Glomerular visceral epithelial cell (primary cell): Measurements from ENCODE around the gene ABHD17B.
A peak's percentile ranks its signal among the peaks of the same experiment; 100 is the strongest.
"Not testable (repeated sequence)": the region's sequence is repeated elsewhere in the genome, so short reads cannot be mapped to it uniquely, and the experiment has no call there.

ENCODE experiments used
- DNase-seq: peaks from one replicate; pipeline ENCODE4 v3.0.0-alpha.2; 2016; ENCODE audit errors: extremely low spot score

ABHD17B gene

DNA sequence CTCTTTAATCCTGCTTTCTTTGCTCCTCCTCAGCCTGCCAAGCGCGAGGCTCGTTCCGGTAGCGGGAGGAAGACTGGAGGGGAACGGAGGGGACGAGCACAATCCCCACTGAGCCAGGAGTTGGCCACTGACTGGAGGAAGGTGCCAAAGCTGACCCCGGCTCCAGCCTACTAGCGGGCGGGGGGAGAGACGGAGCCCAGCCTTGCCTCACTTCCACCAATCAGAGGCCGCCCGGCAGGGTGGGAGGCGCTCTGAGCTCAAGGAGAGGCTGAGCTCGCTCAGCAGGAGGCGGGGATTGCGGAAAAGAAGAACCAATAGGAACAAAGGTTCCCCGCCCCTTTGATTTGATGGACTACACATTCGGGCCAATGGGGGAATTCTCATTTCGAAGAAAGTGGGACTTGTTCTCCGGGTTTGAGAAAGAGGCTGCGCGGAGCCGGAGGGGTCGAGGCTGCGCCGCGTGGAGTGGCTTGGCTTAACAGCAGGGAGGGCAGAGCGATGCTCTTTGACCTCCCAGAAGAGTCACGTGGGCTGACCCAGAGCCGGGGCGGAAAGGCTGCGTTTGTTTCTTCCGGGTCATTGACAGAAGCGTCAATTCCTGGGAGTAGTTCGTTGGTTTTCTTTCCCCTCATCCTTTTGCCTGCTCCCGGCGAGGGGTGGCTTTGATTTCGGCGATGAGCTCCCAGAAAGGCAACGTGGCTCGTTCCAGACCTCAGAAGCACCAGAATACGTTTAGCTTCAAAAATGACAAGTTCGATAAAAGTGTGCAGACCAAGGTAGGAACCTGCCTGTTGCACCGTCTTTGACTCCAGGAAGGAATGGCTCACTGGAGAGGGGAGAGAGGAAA, at the start of gene ABHD17B, which contains the start of gene C9orf85:
TSS of gene ABHD17B (minus strand) at position 133 of the 847 bp plus-strand sequence. CDS start 36,113 bp downstream, outside the sequence.
TSS of gene C9orf85 (plus strand) at position 579 of the 847 bp plus-strand sequence. CDS start at position 675, 96 bp downstream.
- DNase-seq, result peak; percentile 100

DNA sequence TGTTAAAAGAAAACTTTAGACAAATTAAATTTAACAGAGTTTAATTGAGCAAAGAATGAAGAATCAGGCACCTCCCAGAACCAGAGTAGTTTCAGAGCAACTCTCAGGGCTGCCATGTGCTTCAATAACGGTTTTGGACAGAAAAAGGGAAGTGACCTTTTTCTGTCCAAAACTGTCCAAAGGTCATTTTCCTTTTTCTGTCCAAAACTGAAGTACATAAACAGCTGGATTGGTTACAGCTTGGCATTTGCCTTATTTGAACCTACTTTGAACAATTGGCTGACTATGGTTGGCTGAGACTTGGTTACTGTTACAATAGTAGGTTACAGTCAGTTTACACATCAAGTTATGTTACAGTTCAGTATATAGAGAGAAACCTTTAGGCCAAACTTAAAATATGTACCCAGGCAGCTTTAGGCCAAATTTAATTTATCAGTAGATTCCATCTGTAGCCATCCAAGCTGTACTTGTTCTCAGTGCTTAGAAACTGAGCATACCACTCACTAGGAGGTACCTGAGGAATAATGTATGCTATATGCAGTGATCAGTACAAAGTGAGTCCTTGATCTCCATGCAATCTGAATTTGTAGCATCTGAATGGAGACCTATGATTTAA, 44.4 kb upstream of the ABHD17B start:
- no peak for DNase-seq

DNA sequence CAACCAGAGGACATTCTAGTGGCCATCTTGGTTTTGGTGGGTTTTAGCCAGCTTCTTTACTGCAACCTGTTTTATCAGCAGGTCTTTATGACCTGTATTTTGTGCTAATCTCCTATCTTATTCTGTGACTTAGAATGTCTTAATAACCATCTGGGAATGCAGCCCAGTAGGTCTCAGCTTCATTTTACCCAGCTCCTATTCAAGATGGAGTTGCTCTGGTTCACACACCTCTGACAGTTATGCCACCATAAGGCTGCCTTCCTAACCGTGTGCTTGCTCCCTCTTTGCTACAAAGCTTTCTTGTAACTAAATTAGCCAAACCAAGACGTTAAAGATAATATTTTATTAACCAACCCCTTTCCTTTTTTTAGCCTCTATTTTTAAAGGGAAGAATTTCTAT, 43.7 kb upstream of the ABHD17B start:
- DNase-seq, result not testable (repeated sequence)

DNA sequence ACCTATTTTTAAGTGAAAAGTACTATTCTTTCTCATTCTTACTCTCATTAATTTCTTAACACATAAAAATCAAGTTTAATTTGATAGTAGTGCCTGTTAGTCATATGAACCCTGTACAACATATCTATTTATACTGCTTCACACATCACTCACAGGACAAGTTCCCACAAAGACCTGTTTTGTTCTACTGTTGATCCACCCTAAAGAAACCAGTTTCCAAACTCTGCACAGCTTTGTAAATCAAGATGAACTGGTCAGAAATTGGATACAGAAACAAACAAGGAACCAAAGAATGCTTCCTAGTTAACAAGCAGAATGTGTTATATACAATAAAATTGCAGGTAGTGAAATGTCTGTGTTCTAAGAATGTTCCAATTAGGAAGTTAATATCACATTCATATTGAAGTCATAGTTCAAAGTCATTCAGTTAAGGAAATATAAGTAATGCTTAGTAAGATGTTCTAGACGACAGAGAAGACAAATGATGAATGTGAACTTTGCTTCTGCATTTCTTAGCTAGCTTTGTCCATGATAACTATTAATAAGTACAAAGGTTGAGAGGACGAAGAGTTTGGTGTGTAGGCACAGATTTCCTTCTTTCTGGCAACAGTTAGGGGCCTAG, 33.9 kb upstream of the ABHD17B start:
- DNase-seq, result no peak

DNA sequence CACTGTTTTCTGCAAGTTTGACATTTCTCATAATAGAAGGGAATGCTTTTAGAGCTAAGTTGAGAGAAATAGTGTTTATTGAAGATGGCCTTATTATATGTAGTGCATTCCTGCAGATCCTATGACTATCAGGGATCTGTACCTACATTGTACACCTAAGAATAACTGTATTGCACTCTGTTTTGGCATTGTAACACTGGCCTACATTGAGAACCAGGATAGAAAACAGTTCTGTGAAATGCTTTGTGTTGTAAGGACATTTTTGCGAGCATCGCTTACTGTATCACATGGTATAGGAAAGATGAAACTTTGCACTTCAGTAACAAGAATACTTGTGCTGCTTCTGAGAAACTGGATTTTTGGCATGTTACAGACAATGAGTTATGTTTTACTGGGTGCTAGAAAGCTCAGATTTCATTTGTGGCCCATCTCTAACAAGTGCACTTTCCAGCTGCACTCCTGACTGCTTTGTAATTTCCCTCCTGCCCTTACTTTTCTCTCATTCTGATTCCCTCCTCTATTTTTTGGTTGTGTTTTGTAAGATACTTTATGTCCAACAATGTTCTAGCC, 31.1 kb upstream of the ABHD17B start:
- no peak for DNase-seq

DNA sequence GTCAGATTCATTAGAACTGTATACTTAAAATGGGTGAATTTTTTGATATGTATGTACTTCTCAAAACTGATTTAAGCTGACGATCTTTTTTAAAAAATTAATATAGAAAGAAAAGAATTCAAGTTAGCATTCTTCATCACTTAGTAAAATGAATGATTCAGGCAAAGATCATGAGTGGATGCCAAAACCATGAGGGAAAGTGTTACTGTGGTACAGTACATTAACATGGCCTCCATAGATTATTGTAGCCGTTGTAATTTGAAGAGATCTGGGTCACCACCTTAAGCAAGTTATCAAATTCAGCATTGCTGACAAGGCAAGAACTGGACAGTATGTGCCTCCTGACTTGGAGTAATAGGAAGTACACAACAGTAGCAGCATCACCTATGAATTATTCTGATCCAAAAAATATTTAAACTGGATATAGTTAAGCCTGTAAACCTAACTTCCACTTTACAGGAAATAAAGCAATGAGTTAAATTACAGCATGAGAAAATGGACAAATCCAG, 30.1 kb upstream of the ABHD17B start:
- DNase-seq, result no peak

DNA sequence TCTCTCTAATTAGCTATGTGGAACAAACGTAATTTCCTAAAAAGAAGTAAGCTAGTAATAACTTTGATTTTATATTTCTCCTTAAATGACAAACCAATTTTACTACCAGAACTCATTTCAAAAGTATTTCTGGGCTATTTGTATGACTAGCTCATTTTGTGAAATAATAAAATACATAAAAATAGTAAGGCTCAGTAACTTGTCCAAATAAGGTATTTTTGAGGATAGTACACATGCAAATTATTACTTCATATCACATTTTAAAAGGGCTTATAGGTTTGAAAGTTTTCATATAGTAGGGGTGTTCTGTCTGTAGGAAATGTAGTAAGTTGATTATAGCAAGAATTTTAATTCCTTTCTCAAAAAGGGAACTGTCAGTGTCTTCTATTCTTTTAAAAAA, 26.9 kb upstream of the ABHD17B start:
- DNase-seq, result no peak

DNA sequence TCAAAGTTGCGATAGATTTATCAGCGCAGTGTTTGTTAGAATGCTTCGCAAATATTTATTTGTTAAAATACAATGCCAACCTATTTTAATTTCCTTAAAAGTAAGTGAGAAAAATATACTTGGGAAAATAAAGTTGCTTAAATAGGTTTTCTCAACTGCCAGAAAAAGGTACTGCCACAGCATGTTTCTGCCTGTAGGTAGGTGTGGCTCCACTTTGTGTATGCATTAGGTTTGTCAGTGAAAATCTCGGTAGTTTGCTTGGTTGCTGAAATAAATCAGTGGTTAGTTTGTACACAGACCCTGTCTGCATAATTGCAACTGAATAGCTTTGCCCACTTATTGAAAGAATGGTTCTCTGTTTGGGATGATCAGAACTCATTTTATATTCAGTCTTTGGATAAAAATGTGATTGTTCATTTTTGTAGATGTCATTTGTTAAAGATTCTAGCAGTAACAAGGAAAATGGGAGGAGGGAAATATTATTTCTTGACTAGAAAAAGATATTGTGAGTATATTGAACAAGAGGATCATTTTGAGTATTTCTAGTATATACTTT, 26.2 kb upstream of the ABHD17B start:
- DNase-seq, result no peak

DNA sequence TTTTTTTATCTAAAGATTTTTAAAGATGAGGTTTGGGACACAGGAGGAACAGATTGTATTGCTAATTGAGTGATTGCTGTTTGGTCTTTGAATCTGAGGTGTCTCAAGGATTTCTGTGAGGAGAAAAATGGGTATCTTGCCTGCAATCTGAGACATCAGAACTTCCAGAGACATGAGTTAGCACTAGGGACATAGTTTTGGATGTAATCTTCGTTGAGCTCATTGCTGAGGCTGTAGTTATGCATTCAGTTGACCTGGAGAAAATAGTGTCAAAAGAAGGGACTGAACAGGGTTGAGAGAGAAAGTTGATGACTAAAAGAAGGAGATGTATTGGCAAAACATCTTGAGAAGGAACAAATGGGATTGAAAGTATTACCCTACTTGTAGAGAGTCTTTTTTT, 25.1 kb upstream of the ABHD17B start:
- no peak for DNase-seq

DNA sequence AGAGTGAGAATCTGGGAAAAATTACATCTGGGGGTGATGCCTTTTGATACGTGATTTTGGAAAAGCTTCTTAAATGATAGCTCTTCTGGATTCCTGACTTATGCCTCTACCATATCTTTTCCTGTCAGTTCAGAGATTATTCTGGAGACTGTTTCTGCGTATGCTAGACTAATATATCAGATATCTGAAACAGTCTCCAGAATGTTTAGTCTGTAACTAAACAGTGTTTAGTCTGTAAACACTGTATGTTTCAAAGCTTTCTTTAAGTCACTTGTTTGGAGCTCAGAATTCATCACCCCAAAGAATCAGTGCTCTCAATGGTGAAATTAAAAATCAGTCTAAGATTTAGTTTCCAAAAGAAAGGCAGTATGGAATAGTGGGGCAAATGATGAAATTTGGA, 20.2 kb upstream of the ABHD17B start:
- DNase-seq, result no peak

DNA sequence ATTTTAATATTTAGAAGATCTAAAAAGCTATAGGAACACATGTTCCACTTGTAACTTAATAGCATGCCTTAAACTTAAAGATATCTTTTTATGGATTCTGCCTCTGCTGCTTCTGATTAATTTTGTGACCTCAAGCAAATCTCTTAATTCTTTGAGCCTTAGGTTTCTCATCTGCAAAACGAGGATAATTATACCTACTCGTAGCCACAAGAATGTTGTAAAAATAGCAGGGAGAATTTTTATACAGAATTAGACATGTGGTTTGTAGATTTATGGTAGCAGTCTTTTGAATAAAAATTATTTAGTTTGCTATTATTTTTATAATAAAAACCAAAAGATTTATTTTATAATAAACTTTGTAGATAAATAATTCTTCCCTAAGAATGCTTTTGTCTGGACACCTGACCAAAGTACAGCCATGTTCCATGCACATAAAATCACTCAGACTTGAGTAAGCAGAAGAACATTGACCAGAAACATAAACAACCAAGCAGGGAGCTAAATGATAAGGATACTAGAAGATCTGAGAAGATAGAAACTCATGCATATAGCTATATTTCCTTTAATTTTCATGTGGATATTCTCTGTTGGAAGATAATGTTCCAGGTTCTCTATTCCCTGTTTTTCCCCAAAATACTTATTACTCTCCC, 18.9 kb upstream of the ABHD17B start:
- DNase-seq, result peak; percentile 4

DNA sequence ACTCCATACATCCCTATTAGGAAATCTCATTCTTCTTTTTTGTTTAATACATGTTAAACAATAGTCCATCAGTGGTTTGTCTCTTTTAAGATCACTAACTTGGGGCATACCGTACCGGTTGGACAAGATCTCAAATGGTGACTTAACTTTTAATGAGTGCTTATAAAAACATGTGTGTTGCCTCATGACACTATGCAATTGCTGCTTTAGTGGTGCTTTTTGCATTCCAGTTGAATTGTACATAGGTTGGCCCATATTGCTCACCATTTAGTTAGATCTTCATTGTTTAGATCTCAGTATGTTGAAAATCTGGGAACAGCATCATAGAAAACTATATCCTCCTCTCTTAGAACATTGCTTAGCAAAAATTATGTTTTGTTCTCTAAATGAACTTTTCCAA, 18.2 kb upstream of the ABHD17B start:
- DNase-seq, result no peak

DNA sequence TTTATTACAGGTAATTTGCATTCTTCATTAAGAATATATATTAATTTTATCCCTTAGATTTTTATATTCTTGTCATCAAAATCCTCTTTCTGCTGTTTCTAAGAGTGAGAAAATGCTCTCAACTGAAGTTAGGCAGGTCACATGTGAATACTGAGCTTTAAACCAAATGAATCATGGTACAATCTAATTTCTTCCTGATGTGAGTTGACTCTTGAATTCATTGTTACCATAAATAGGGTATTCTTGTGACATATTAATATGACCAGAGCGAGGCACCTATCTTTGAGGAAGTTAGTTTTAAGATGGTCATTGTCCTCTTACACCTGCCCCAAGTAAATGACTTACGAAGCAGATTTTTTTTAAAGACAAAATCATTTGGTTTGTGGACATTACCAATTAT, 17.8 kb upstream of the ABHD17B start:
- DNase-seq, result no peak

DNA sequence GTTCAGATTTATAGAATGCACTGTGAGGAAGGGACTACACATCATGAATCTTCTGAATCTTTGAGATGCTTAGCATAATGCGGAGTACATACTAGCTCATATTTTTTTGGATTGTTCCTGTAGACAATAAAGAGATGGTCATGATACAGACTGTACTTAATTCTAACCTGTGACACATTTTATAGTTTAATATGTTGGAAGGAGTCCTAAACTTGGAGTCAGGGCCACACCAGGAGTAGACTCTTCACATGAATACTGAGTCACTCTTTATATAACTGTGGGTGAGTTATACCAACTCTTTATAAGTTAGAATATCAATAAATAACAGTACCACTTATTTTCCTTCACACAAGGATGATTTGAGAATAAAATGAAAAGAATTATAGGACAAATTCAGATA, 17.4 kb upstream of the ABHD17B start:
- DNase-seq, result no peak

DNA sequence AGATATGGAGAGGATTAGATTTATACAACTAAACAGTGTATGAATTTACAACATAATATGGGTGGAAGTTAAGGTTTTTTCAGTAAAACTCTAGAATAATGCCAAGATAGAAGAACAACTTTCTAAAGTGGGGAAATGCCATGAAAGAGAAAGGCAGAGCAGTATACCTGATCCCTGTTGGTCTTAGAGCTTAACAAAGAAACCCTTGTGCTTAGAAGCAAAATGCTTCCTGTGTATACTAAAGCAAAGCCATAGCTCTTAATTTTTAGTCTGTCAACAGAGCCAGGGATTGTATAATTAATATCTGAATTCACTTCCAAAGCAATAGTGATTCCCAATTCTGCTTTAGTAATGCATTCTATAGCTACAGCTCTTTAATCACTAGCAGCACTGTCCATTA, 14.8 kb upstream of the ABHD17B start:
- DNase-seq, result no peak

DNA sequence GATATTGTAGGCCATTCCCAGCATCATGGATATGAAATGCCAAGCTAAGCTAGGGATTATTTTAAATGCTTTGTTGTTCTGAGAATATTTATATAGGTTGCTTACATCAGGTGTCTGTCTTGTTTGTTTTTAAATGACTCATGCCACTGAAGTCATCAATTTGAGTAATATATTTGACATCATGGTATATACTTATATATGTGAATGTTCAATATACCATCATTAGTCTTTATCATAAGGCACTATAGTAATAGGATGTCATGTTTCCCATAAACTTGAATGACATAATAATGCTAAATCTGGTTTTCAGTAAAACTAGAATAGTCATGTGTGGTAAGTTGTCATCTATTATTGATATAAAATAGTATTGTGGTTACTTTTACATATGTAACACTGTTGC, 13.6 kb upstream of the ABHD17B start:
- no peak for DNase-seq

DNA sequence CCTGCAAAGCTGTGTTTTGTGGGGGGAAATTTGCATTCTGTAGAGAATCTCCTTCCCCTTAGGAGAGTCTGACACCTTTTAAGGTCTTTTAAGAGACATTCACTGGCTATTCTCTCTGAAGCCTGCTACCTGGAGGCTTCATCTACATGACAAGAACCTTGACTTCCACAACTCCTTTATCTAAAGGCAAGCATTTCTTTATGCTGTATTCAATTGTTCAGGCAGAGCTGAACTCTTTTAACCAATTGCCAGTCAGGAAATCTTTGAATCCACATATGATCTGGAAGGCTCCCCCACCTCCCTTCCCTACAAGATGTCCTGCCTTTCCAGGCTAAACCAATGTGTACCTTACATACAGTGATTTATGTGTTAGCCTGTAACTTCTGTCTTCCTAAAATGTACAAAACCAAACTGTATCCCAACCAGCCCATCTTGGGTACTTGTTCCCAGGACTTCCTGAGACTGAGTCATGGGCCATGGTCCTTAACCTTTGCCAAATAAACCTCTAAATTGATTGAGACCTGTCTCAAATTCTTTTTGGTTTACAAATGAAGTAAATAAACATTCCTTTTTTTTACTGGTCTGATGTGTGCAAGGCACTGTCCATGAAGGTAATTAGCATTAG, 10.3 kb upstream of the ABHD17B start:
- no peak for DNase-seq

DNA sequence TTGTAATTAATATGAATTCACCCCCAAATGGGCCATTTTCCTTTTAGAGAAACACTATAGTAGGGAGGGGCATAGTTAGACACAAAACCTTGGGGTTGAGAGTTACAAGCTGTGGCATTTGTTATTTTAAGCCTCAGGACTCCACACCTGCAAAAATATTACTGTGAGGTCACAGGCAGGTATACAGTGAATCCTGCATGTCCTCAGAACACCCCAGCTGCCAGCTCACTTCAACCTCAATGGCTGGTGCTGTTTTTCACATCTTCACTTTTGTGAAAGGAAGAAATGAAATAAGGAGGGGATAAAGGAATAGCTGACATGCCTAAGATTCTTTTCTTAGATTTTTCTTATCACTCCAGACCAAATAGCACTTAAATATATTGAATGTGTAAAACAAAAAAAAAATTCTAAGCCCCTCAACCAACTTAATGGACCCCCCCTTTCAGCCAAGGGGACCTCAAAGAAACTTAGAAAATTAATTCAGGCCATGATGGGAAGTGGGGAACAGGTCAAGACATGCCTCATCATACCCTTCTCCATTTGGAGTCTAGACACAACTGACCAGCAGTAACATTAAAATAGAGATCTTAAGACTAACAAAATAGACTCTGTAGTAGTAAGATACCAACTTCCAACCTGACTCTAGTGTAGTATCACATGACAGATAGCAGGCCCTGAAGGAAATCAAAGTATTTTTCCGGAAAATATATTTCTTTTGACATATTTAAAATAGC, 9.6 kb upstream of the ABHD17B start:
- DNase-seq, result no peak

DNA sequence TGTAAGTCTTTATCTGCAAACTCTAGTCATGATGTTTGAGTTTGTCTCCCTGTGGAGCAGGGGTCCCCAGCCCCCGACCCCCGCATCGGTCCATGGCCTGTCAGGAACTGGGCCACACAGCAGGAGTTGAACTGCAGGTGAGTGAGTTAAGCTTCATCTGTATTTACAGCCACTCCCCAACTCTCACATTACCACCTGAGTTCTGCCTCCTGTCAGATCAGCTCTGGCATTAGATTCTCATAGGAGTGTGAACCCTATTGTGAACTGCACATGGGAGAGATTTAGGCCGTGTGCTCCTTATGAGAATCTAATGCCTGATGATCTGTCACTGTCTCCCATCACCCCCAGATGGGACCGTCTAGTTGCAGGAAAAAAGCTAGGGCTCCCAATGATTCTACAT, 7.4 kb upstream of the ABHD17B start:
- DNase-seq, result no peak

DNA sequence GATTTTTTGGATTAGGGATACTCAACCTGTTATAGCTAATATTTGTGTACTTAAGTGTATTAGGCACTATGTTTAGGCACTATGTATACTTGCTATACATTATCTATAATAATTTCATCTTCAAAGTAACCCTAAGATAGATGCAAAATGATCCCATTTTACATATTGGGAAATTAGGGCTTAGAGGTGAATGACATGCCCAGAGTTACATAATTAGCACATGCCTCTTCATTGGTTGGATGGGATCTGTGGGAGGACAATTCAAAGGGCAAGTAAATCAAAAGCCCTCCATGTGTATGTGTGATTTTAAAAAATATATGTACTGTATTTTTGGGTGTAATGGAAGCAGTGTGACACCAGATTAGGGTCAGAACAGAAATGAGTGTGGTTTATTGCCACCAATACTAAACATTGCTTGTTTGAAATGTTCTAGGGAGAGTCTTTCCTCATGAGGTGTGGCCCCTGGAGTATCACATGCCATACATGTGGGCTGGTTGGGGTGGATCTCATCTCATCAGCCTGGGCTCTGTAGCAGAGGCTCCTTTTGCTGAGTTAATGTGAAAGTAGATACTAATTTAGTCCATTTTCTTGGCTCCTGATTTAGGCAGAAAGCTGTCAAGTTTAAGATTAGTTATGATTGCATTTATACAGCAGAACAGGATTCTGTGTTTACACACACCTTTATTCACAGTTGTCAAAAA, 6.0 kb upstream of the ABHD17B start:
- no peak for DNase-seq
